Naive thymus-derived CD4-positive, alpha-beta T cell (primary cell): Measurements from ENCODE around the gene RPL5. TPM values are rescaled to one million over a fixed set of nuclear protein-coding genes. Genes with fewer than 3 reads are reported as not detected.

ENCODE experiments used
- ATAC-seq: fragments of 150-1000 bp; cut with Tn5 transposase; 2 replicates; pipeline ENCODE4 v1.10.0; 2021; ENCODE audit warnings: mild to moderate bottlenecking, moderate library complexity
- CTCF ChIA-PET: fragments of 350-600 bp; sonication (Branson Sonifier 250); formaldehyde crosslinking; loops from one replicate; lab custom pipeline; 2021; ENCODE audit warnings: antibody characterized with exemption; lab: Charles Lee
- POLR2A ChIA-PET: fragments of 350-600 bp; sonication (Branson Sonifier 250); formaldehyde crosslinking; loops from one replicate; lab custom pipeline; 2021; ENCODE audit warnings: antibody characterized with exemption, inconsistent platforms; lab: Charles Lee
- DNase-seq, 9 donors: peaks; one replicate each; pipeline versions ENCODE4 v3.0.0 to v3.0.0-alpha.2; 2020 to 2022; ENCODE audit warnings: mixed read lengths in 1 of 9
- H3K27ac ChIP-seq: one replicate; pipeline ENCODE4 v1.7.0; 2013; ENCODE audit warnings: mild to moderate bottlenecking, low read depth, low read length, moderate library complexity
- H3K27me3 ChIP-seq, 2 donors: one replicate each; pipeline ENCODE4 v1.7.0; 2013; ENCODE audit warnings: low read length in 2 of 2, mild to moderate bottlenecking in 2 of 2, moderate library complexity in 2 of 2; ENCODE audit not compliant: control insufficient read depth in 2 of 2, insufficient read depth in 2 of 2
- H3K36me3 ChIP-seq, 3 experiments: 1 replicate in 2 of 3; 2 replicates in 1 of 3; pipeline ENCODE4 v1.7.0; 2013; ENCODE audit warnings: low read length in 3 of 3, mild to moderate bottlenecking in 3 of 3, moderate library complexity in 1 of 3; ENCODE audit not compliant: insufficient read depth in 3 of 3, control insufficient read depth in 2 of 3
- H3K4me1 ChIP-seq, 2 donors: one replicate each; pipeline ENCODE4 v1.7.0; 2013; ENCODE audit warnings: low read length in 2 of 2, mild to moderate bottlenecking in 2 of 2, moderate library complexity in 1 of 2; ENCODE audit not compliant: control insufficient read depth in 2 of 2, insufficient read depth in 2 of 2
- H3K4me3 ChIP-seq: 2 replicates; pipeline ENCODE4 v1.7.0; 2013; ENCODE audit warnings: mild to moderate bottlenecking, low read length
- H3K9me3 ChIP-seq, 3 experiments: 1 replicate in 2 of 3; 2 replicates in 1 of 3; pipeline ENCODE4 v1.7.0; 2013; ENCODE audit warnings: low read length in 3 of 3; ENCODE audit not compliant: control insufficient read depth in 2 of 3
- H3K27ac Mint-ChIP-seq, 9 donors: one replicate each; pipeline ENCODE4 v1.8.0; 2020 to 2022; ENCODE audit warnings: mixed read lengths in 9 of 9, mild to moderate bottlenecking in 8 of 9, moderate library complexity in 5 of 9, inconsistent platforms in 2 of 9
- H3K27me3 Mint-ChIP-seq, 5 donors: one replicate each; pipeline ENCODE4 v1.8.0; 2021 to 2022; ENCODE audit warnings: mixed read lengths in 5 of 5, mild to moderate bottlenecking in 1 of 5
- H3K36me3 Mint-ChIP-seq, 5 donors: one replicate each; pipeline ENCODE4 v1.8.0; 2020 to 2022; ENCODE audit warnings: mixed read lengths in 5 of 5, mild to moderate bottlenecking in 3 of 5, inconsistent platforms in 1 of 5
- H3K4me1 Mint-ChIP-seq, 7 donors: one replicate each; pipeline ENCODE4 v1.8.0; 2020 to 2022; ENCODE audit warnings: mixed read lengths in 7 of 7, mild to moderate bottlenecking in 3 of 7, inconsistent platforms in 1 of 7
- H3K4me3 Mint-ChIP-seq, 10 donors: one replicate each; pipeline ENCODE4 v1.8.0; 2020 to 2022; ENCODE audit warnings: mild to moderate bottlenecking in 10 of 10, mixed read lengths in 10 of 10, moderate library complexity in 6 of 10, inconsistent platforms in 2 of 10
- H3K9me3 Mint-ChIP-seq, 11 donors: one replicate each; pipeline ENCODE4 v1.8.0; 2020 to 2022; ENCODE audit warnings: mixed read lengths in 11 of 11, mild to moderate bottlenecking in 4 of 11, inconsistent platforms in 1 of 11, moderate library complexity in 1 of 11
- intact Hi-C, 2 donors: fragments of 100-400 bp; cut with micrococcal nuclease; formaldehyde crosslinking; loops; one replicate each; pipeline ENCODE4 v1.15.1; 2023
- polyA plus RNA-seq, 2 donors: library from polyadenylated mRNA; unstranded; fragments of 300-500 nt; fragmentation: Illumina TruSeq; gene quantifications; one replicate each; pipeline ENCODE4 v1.2.3, GENCODE V29; 2021
- total RNA-seq, 6 experiments: library from RNA in 5 of 6; stranded (reverse) in 5 of 6; gene quantifications; 1 replicate in 5 of 6; 2 replicates in 1 of 6; pipeline ENCODE4 v1.2.3 and lab custom pipeline; 2021 to 2026

RPL5 gene
- total and polyA plus RNA-seq, 7 experiments from 2014 or later: 764 to 3,358 (median 1,635) TPM

GRCh38 chr1:92797961-92798360, 33.9 kb upstream of the RPL5 start:
- H3K36me3 ChIP-seq: no peaks in the 10 kb centered on the region
- H3K9me3 ChIP-seq: no peaks in the 10 kb centered on the region
- DNase-seq: no peak
- ChIA-PET POLR2A (interaction anchor here (0.7 kb wide), 1 partner anchor 128 kb away, joined by 4 read pairs; no protein-coding TSS in a partner anchor), CTCF (no interaction called here)
- Mint-ChIP-seq H3K36me3 (peaks cover 0 to 7% (median 0%) of the 10 kb centered on the region in 5 donors), H3K9me3 (peaks cover 0 to 1% (median 0%) of the 10 kb centered on the region in 11 donors), H3K27ac (no peak overlapping the region), H3K4me3 (no peak overlapping the region), H3K27me3 (peaks cover 0 to 50% (median 5%) of the 10 kb centered on the region in 5 donors), H3K4me1 (no peaks in the 10 kb centered on the region)
- H3K27ac ChIP-seq: no peak overlapping the region
- H3K27me3 ChIP-seq: no peaks in the 10 kb centered on the region
- intact Hi-C loops: no loop called here
- no peak for ATAC-seq
- H3K4me1 ChIP-seq: no peaks in the 10 kb centered on the region
- no peak overlapping the region for H3K4me3 ChIP-seq

GRCh38 chr1:92803140-92803887, 28.5 kb upstream of the RPL5 start:
- H3K27me3 ChIP-seq: no peaks in the 10 kb centered on the region
- CTCF ChIA-PET: no interaction called here
- H3K9me3 ChIP-seq: no peaks in the 10 kb centered on the region
- Mint-ChIP-seq H3K27ac (no peak overlapping the region), H3K27me3 (peaks cover 0 to 21% (median 4%) of the 10 kb centered on the region in 5 donors), H3K4me3 (no peak overlapping the region), H3K36me3 (peaks cover 0 to 7% (median 0%) of the 10 kb centered on the region in 5 donors), H3K9me3 (no peaks in the 10 kb centered on the region), H3K4me1 (peaks cover 0 to 10% (median 4%) of the 10 kb centered on the region in 7 donors)
- H3K27ac ChIP-seq: no peak overlapping the region
- intact Hi-C loops: no loop called here
- no peak overlapping the region for H3K4me3 ChIP-seq
- no peaks in the 10 kb centered on the region for H3K36me3 ChIP-seq
- POLR2A ChIA-PET: no interaction called here
- DNase-seq (no peak), ATAC-seq (no peak)
- no peaks in the 10 kb centered on the region for H3K4me1 ChIP-seq

GRCh38 chr1:92804721-92805201, 27.1 kb upstream of the RPL5 start:
- Histone ChIP-seq H3K9me3 (no peaks in the 10 kb centered on the region), H3K4me1 (no peaks in the 10 kb centered on the region), H3K4me3 (no peak overlapping the region), H3K36me3 (no peaks in the 10 kb centered on the region), H3K27ac (no peak overlapping the region), H3K27me3 (no peaks in the 10 kb centered on the region)
- peak in 3 of 9 donors; percentile 10 to 18 (median 13) for DNase-seq
- ChIA-PET CTCF (no interaction called here), POLR2A (interaction anchor here (0.5 to 0.7 kb wide), 2 partner anchors 11 to 16 kb away, joined by 3 to 4 read pairs; no protein-coding TSS in a partner anchor)
- Mint-ChIP-seq H3K27me3 (peaks cover 0 to 26% (median 4%) of the 10 kb centered on the region in 5 donors), H3K36me3 (peaks cover 0 to 7% (median 0%) of the 10 kb centered on the region in 5 donors), H3K9me3 (no peaks in the 10 kb centered on the region), H3K4me3 (peak overlapping the region in 1 of 10 donors; percentile 11), H3K27ac (no peak overlapping the region), H3K4me1 (peaks cover 0 to 10% (median 4%) of the 10 kb centered on the region in 7 donors)
- peak; percentile 84 for ATAC-seq
- intact Hi-C loops: no loop called here

GRCh38 chr1:92805216-92805615, 26.6 kb upstream of the RPL5 start:
- CTCF ChIA-PET: no interaction called here
- peaks cover 0 to 10% (median 4%) of the 10 kb centered on the region in 7 donors for H3K4me1 Mint-ChIP-seq

GRCh38 chr1:92808381-92808780, 23.5 kb upstream of the RPL5 start:
- Mint-ChIP-seq H3K27ac (no peak overlapping the region), H3K36me3 (no peaks in the 10 kb centered on the region), H3K4me3 (no peak overlapping the region), H3K27me3 (peaks cover 0 to 45% (median 4%) of the 10 kb centered on the region in 5 donors), H3K4me1 (peaks cover 0 to 10% (median 4%) of the 10 kb centered on the region in 7 donors), H3K9me3 (no peaks in the 10 kb centered on the region)
- Histone ChIP-seq H3K27me3 (no peaks in the 10 kb centered on the region), H3K36me3 (no peaks in the 10 kb centered on the region), H3K4me3 (no peak overlapping the region), H3K4me1 (no peaks in the 10 kb centered on the region), H3K27ac (no peak overlapping the region), H3K9me3 (no peaks in the 10 kb centered on the region)
- CTCF ChIA-PET: interaction anchor here (0.6 kb wide), 1 partner anchor 10 kb away, joined by 8 read pairs; no protein-coding TSS in a partner anchor
- intact Hi-C loops: no loop called here
- ATAC-seq: no peak
- POLR2A ChIA-PET: no interaction called here
- no peak for DNase-seq

More at GRCh38 chr1:92805216-92805615, 26.6 kb upstream of the RPL5 start:
- Histone ChIP-seq H3K27ac (no peak overlapping the region), H3K4me3 (no peak overlapping the region), H3K9me3 (no peaks in the 10 kb centered on the region), H3K4me1 (no peaks in the 10 kb centered on the region), H3K27me3 (no peaks in the 10 kb centered on the region), H3K36me3 (no peaks in the 10 kb centered on the region)
- ATAC-seq (no peak), DNase-seq (no peak)
- Mint-ChIP-seq H3K36me3 (peaks cover 0 to 7% (median 0%) of the 10 kb centered on the region in 5 donors), H3K27ac (no peak overlapping the region), H3K9me3 (no peaks in the 10 kb centered on the region), H3K4me3 (no peak overlapping the region), H3K27me3 (peaks cover 0 to 26% (median 4%) of the 10 kb centered on the region in 5 donors)
- intact Hi-C loops: no loop called here
- POLR2A ChIA-PET: interaction anchor here (0.7 kb wide), 1 partner anchor 11 kb away, joined by 3 read pairs; no protein-coding TSS in a partner anchor

- no peaks in the 10 kb centered on the region for H3K9me3 ChIP-seq
- Mint-ChIP-seq H3K36me3 (no peaks in the 10 kb centered on the region), H3K27ac (no peak overlapping the region), H3K4me3 (no peak overlapping the region), H3K9me3 (no peaks in the 10 kb centered on the region), H3K4me1 (no peaks in the 10 kb centered on the region), H3K27me3 (peaks cover 0 to 52% (median 9%) of the 10 kb centered on the region in 5 donors)
- H3K27ac ChIP-seq: no peak overlapping the region
- POLR2A ChIA-PET: no interaction called here
- no peak for ATAC-seq
- intact Hi-C loops: no loop called here
- no peak overlapping the region for H3K4me3 ChIP-seq
- CTCF ChIA-PET: interaction anchor here (0.7 to 4.0 kb wide), 2 partner anchors 68 to 1490 kb away, joined by 3 to 21 read pairs; no protein-coding TSS in a partner anchor
- H3K36me3 ChIP-seq: no peaks in the 10 kb centered on the region
- no peak for DNase-seq
- no peaks in the 10 kb centered on the region for H3K27me3 ChIP-seq
- no peaks in the 10 kb centered on the region for H3K4me1 ChIP-seq
These were observed 15.1 kb upstream of the RPL5 start for GRCh38 chr1:92816732-92817131.
